ENCODE data around the gene STK16. TPM values are rescaled to one million over a fixed set of nuclear protein-coding genes. Genes with fewer than 3 reads are reported as not detected.

STK16 gene
- total and polyA plus RNA-seq, 2 of the 13 experiments (the other 11 are each of a cell fraction or from before 2014, with no cell fraction given), result 28.0 to 50.9 TPM

DNA sequence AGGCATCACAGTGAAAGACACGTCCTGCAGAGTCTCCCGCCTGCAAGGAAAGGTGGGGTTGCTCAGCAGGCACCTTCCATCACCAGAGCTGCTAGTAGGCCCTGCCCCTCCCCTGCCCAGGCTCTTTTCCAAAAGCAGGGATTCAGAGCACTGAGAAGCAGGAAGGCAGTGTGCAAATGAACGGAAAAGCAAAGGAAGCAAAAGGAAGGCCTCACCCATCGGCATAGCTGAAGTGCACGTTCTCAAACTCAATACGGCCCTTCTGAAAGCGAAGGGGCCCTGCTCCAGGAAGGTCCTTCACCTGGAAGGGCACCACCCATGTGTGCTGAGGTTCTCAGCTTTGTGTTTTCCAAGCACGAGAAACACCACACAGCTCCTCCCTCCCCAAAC lies 32.3 kb upstream of the STK16 start:
- in situ Hi-C loops (cut with HindIII; ENCODE audit: extremely low pct_ligation_motif_present, low pct_unique_long_range_greater_than_20kb), result no loop called here
- Histone ChIP-seq H3K79me2 (ENCODE audit: insufficient read depth, low read length) (peaks cover 11% of the 10 kb centered on the region), H3K4me3 (replicated peaks in 1 of 3; ENCODE audit: insufficient read depth in 1 of 3, low read depth in 2 of 3, low read length in 3 of 3) (no peak overlapping the region), H3K4me1 (ENCODE audit: insufficient read depth, low read length) (peaks cover 71% of the 10 kb centered on the region), H4K20me1 (ENCODE audit: insufficient read depth, low read length) (no peaks in the 10 kb centered on the region), H3K4me2 (ENCODE audit: low read depth, low read length) (no peak overlapping the region), H2AFZ (ENCODE audit: low read length) (no peak overlapping the region), H3K9me3 (ENCODE audit: low read length) (no peaks in the 10 kb centered on the region), H3K27me3 (ENCODE audit: control insufficient read depth in 1 of 2, insufficient read depth in 2 of 2, low read length in 2 of 2) (no peaks in the 10 kb centered on the region), H3K36me3 (replicated peaks in 1 of 2; ENCODE audit: control insufficient read depth in 1 of 2, insufficient read depth in 2 of 2, low read length in 2 of 2) (peaks cover 38 to 66% of the 10 kb centered on the region in 2 experiments), H3K27ac (ENCODE audit: extremely low read length, insufficient read depth, low read length) (no peak overlapping the region), H3K9ac (ENCODE audit: insufficient read depth, low read depth, low read length) (no peak overlapping the region)
- 97% methylated on average over 8 of the region's 8 CpGs for WGBS (ENCODE audit: low lambda C conversion rate)
- FAIRE-seq (no peak), ATAC-seq (no peak), DNase-seq (ENCODE audit: low spot score) (no peak)
- BruUV-seq (replicated peaks), result no TSS peak
- TF ChIP-seq, protein P1, sequence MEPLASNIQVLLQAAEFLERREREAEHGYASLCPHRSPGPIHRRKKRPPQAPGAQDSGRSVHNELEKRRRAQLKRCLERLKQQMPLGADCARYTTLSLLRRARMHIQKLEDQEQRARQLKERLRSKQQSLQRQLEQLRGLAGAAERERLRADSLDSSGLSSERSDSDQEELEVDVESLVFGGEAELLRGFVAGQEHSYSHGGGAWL (CRISPR knock-in tag; IDR thresholded peaks at IDR 0.05), result no peak
- TF ChIP-seq ZNF720 (CRISPR knock-in tag; IDR thresholded peaks at IDR 0.05), result no peak
- TF ChIP-seq ZKSCAN5 (CRISPR knock-in tag; IDR thresholded peaks at IDR 0.05), result no peak
- no peak for TF ChIP-seq HNRNPUL1 (IDR thresholded peaks at IDR 0.05; ENCODE audit: low read depth, low read length)
- TF ChIP-seq, protein P2, sequence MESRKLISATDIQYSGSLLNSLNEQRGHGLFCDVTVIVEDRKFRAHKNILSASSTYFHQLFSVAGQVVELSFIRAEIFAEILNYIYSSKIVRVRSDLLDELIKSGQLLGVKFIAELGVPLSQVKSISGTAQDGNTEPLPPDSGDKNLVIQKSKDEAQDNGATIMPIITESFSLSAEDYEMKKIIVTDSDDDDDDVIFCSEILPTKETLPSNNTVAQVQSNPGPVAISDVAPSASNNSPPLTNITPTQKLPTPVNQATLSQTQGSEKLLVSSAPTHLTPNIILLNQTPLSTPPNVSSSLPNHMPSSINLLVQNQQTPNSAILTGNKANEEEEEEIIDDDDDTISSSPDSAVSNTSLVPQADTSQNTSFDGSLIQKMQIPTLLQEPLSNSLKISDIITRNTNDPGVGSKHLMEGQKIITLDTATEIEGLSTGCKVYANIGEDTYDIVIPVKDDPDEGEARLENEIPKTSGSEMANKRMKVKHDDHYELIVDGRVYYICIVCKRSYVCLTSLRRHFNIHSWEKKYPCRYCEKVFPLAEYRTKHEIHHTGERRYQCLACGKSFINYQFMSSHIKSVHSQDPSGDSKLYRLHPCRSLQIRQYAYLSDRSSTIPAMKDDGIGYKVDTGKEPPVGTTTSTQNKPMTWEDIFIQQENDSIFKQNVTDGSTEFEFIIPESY (CRISPR knock-in tag; IDR thresholded peaks at IDR 0.05), result no peak
- no peak for TF ChIP-seq HNRNPK (IDR thresholded peaks at IDR 0.05; ENCODE audit: low read depth, low read length, poor library complexity, severe bottlenecking)
- TF ChIP-seq PRMT3 (CRISPR knock-in tag; IDR thresholded peaks at IDR 0.05; ENCODE audit: borderline replicate concordance, low read depth), result no peak
- TF ChIP-seq TRIM24 (CRISPR knock-in tag; IDR thresholded peaks at IDR 0.05), result no peak
- TF ChIP-seq EZH2 (conservative IDR thresholded peaks at IDR 0.05; ENCODE audit: low read depth, low read length), result no peak
- TF ChIP-seq, protein P3, sequence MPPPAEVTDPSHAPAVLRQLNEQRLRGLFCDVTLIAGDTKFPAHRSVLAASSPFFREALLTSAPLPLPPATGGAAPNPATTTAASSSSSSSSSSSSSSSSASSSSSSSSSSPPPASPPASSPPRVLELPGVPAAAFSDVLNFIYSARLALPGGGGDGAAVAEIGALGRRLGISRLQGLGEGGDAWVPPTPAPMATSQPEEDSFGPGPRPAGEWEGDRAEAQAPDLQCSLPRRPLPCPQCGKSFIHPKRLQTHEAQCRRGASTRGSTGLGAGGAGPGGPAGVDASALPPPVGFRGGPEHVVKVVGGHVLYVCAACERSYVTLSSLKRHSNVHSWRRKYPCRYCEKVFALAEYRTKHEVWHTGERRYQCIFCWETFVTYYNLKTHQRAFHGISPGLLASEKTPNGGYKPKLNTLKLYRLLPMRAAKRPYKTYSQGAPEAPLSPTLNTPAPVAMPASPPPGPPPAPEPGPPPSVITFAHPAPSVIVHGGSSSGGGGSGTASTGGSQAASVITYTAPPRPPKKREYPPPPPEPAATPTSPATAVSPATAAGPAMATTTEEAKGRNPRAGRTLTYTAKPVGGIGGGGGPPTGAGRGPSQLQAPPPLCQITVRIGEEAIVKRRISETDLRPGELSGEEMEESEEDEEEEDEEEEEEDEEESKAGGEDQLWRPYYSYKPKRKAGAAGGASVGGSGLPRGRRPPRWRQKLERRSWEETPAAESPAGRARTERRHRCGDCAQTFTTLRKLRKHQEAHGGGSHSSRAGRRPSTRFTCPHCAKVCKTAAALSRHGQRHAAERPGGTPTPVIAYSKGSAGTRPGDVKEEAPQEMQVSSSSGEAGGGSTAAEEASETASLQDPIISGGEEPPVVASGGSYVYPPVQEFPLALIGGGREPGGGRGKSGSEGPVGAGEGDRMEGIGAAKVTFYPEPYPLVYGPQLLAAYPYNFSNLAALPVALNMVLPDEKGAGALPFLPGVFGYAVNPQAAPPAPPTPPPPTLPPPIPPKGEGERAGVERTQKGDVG (CRISPR knock-in tag; IDR thresholded peaks at IDR 0.05; ENCODE audit: borderline replicate concordance), result no peak
- POLR2A ChIA-PET, result interaction anchor here (1.1 to 3.4 kb wide), 2 partner anchors 36 to 37 kb away, joined by 4 to 20 read pairs; partner anchors contain the start of gene CNPPD1
- intact Hi-C loops (cut with micrococcal nuclease; ENCODE audit: unreplicated experiment), result no loop called here
- CTCF ChIA-PET (ENCODE audit: low intra/inter-chr PET ratio, low total read pairs), result no interaction called here
